HG03139 (cell line): ENCODE results near the gene PLCB3.
"Not testable (repeated sequence)": the region's sequence is repeated elsewhere in the genome, so short reads cannot be mapped to it uniquely, and the experiment has no call there.

ENCODE experiments used
- ATAC-seq: cut with Tn5 transposase; IDR thresholded peaks from one replicate; pipeline ENCODE4 v1.9.1; 2021; ENCODE audit not compliant: unreplicated experiment

PLCB3 gene

GRCh38 chr11:64303109-64304031 is 52.0 kb downstream of the PLCB3 start:
- ATAC-seq, result no peak

- no peak for ATAC-seq
Observed at GRCh38 chr11:64304032-64304315, 52.6 kb downstream of the PLCB3 start.

- peak; percentile 38 for ATAC-seq
Observed at GRCh38 chr11:64304316-64305072, 53.2 kb downstream of the PLCB3 start.

- peak; percentile 63 for ATAC-seq
Observed at GRCh38 chr11:64305075-64305690, 53.9 kb downstream of the PLCB3 start, which contains the start of gene ESRRA. Gene ESRRA, plus strand, starts transcription at chr11:64305524. Its CDS starts 1,656 bp downstream, at chr11:64307180.

- peak; percentile 26 for ATAC-seq
Observed at GRCh38 chr11:64305691-64306562, 54.6 kb downstream of the PLCB3 start.

GRCh38 chr11:64306563-64306875 is 55.2 kb downstream of the PLCB3 start:
- ATAC-seq, result no peak

GRCh38 chr11:64306876-64307622 is 55.7 kb downstream of the PLCB3 start:
- ATAC-seq, result no peak

GRCh38 chr11:64307795-64308194 is 56.5 kb downstream of the PLCB3 start:
- not testable (repeated sequence) for ATAC-seq

- no peak for ATAC-seq
Observed at GRCh38 chr11:64312947-64313346, 61.6 kb downstream of the PLCB3 start.

GRCh38 chr11:64313491-64314145 is 62.3 kb downstream of the PLCB3 start:
- ATAC-seq, result no peak

GRCh38 chr11:64314146-64314804 is 62.9 kb downstream of the PLCB3 start:
- no peak for ATAC-seq

- ATAC-seq, result no peak
Observed at GRCh38 chr11:64314805-64315561, 63.7 kb downstream of the PLCB3 start.

- ATAC-seq, result not testable (repeated sequence)
Observed at GRCh38 chr11:64315667-64316526, 64.6 kb downstream of the PLCB3 start.

- ATAC-seq, result no peak
Observed at GRCh38 chr11:64316672-64317324, 65.5 kb downstream of the PLCB3 start.

GRCh38 chr11:64317325-64317960 is 66.1 kb downstream of the PLCB3 start, which contains the start of gene TRMT112:
Gene TRMT112, minus strand, starts transcription at chr11:64317559. Its CDS starts 33 bp downstream, at chr11:64317526.
- ATAC-seq, result peak; percentile 52
